Omental fat pad (tissue), 4 donors: ENCODE data around the gene CCDC148. TPM values are rescaled to one million over a fixed set of nuclear protein-coding genes. Genes with fewer than 3 reads are reported as not detected.

ENCODE experiments used
- ATAC-seq: fragments of 150-250 bp; one replicate; pipeline ENCODE4 v1.9.1; 2016; ENCODE audit warnings: mild to moderate bottlenecking, moderate library complexity; ENCODE audit not compliant: low FRiP score
- DNase-seq: peaks from one replicate; pipeline ENCODE4 v3.0.0-alpha.2; 2019; ENCODE audit warnings: low spot score
- CTCF ChIP-seq, 3 donors: fragments of 450-650 bp; IDR thresholded peaks; one replicate each; pipeline ENCODE4 v1.5.1; 2016 to 2017; ENCODE audit warnings: antibody characterized with exemption in 3 of 3, mild to moderate bottlenecking in 3 of 3, moderate library complexity in 2 of 3
- total RNA-seq, 4 donors: library from RNA; depleted of rRNA; stranded (reverse); fragments of >200 nt; gene quantifications; one replicate each; pipeline ENCODE4 v1.1.0, GENCODE V29; 2016

CCDC148 gene
- total RNA-seq, 4 donors from 2014 or later: 0.48 TPM; not detected in 3

DNA sequence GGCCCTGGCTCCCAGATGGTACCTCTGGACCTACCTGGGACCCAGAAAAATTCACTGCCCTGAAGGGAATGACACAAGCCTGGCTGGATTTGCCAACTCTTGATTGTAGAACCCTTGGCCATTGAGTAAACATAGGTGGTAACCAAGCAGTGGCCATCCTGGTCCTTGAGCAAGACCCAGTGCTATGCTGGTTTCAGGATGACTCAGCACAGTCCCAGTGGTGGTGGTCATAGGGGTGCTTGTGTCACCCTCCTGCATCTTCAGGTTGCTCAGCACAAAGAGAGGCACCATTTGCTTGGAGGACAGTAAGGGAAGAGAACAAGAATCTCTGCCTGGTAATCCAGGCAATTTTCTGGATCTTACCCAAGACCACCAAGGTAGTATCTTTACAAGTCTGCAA lies 302.0 kb downstream of the CCDC148 start:
- TF ChIP-seq CTCF (IDR thresholded peaks at IDR 0.05): no peak
- no peak for ATAC-seq

DNA sequence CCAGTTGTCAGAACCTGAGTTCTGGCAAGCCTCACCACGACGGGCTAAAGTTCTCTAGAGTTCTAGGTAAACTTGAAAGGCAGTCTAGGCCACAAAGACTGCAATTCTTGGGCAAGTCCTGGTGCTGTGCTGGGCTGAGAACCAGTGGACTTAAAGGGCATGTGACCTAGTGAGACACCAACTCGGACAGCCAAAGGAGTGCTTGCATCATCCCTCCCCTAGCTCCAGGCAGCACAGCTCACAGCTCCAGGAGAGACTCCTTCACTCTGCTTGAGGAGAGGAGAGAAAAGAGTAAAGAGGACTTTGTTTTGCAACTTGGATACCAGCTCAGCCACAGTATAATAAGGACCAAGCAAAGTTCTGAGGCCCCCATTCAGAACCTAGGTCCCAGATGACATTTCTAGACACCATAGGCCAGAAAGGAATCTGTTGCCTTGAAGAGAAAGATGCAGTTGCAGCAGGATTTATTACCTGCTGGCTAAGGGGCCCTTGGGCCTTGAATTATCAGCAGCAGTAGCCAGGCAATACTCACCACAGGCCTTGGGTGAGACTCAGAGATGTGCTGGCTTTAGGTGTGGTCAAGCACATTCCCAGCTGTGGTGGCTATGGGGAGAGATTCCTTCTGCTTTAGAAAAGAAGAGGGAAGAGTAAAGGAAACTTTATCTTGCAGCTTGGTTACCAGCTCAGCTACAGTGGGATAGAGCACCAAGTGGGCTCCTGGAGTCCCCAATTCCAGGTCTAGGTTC lies 303.1 kb downstream of the CCDC148 start:
- ATAC-seq: no peak
- no peak for DNase-seq
- TF ChIP-seq CTCF (IDR thresholded peaks at IDR 0.05): no peak

More for the DNA sequence above, 302.0 kb downstream of the CCDC148 start:
- no peak for DNase-seq

GRCh38 chr2:158144914-158145625 lies 311.5 kb downstream of the CCDC148 start:
- no peak for ATAC-seq
- TF ChIP-seq CTCF (IDR thresholded peaks at IDR 0.05): no peak
- DNase-seq: no peak

- no peak for TF ChIP-seq CTCF (IDR thresholded peaks at IDR 0.05)
- DNase-seq (no peak), ATAC-seq (no peak)
Observed at GRCh38 chr2:158143703-158144360, 312.7 kb downstream of the CCDC148 start.

GRCh38 chr2:158142568-158143332 lies 313.8 kb downstream of the CCDC148 start:
- DNase-seq (no peak), ATAC-seq (no peak)
- TF ChIP-seq CTCF (IDR thresholded peaks at IDR 0.05): no peak

GRCh38 chr2:158142165-158142564 lies 314.4 kb downstream of the CCDC148 start:
- no peak for DNase-seq
- ATAC-seq: no peak
- no peak for TF ChIP-seq CTCF (IDR thresholded peaks at IDR 0.05)
